Activated CD4-positive, alpha-beta T cell treated with anti-CD3 and anti-CD28 coated beads for 36 hours (primary cell): ENCODE results near the gene ELOA. TPM values are rescaled to one million over a fixed set of nuclear protein-coding genes. Genes with fewer than 3 reads are reported as not detected.
"Not testable (repeated sequence)": the region's sequence is repeated elsewhere in the genome, so short reads cannot be mapped to it uniquely, and the experiment has no call there.

ENCODE experiments used
- ATAC-seq: fragments of 200-7000 bp; cut with Tn5 transposase; one replicate; pipeline ENCODE4 v1.10.0; 2021; ENCODE audit warnings: mild to moderate bottlenecking, moderate library complexity
- CTCF ChIA-PET: fragments of 350-600 bp; sonication (Branson Sonifier 250); formaldehyde crosslinking; loops from one replicate; lab custom pipeline; 2021; ENCODE audit warnings: antibody characterized with exemption; lab: Charles Lee
- POLR2A ChIA-PET: fragments of 350-600 bp; sonication (Branson Sonifier 250); formaldehyde crosslinking; loops from one replicate; lab custom pipeline; 2021; ENCODE audit warnings: antibody characterized with exemption, inconsistent platforms; lab: Charles Lee
- DNase-seq: peaks from one replicate; pipeline ENCODE4 v3.0.0-alpha.2; 2020
- H3K27ac Mint-ChIP-seq: one replicate; pipeline ENCODE4 v1.8.0; 2021; ENCODE audit warnings: mixed read lengths
- H3K27me3 Mint-ChIP-seq: one replicate; pipeline ENCODE4 v1.8.0; 2021; ENCODE audit warnings: mixed read lengths
- H3K36me3 Mint-ChIP-seq: one replicate; pipeline ENCODE4 v1.8.0; 2021; ENCODE audit warnings: low read depth, mixed read lengths
- H3K4me1 Mint-ChIP-seq: one replicate; pipeline ENCODE4 v1.8.0; 2021; ENCODE audit warnings: mixed read lengths
- H3K4me3 Mint-ChIP-seq: one replicate; pipeline ENCODE4 v1.8.0; 2021; ENCODE audit warnings: mild to moderate bottlenecking, moderate library complexity, mixed read lengths
- H3K9me3 Mint-ChIP-seq: one replicate; pipeline ENCODE4 v1.8.0; 2021; ENCODE audit warnings: low read depth, mixed read lengths
- intact Hi-C, 2 experiments: fragments of 100-400 bp; cut with DNase I in 1 of 2; cut with micrococcal nuclease in 1 of 2; formaldehyde crosslinking; loops; one replicate each; pipeline versions ENCODE4 v1.14.2 to v1.15.1; 2022 to 2024; cut with DNase I, micrococcal nuclease
- total RNA-seq, 2 experiments: library from RNA; stranded (reverse); gene quantifications; one replicate each; pipeline ENCODE4 v1.2.3, GENCODE V29; 2021

The ELOA gene
- total RNA-seq, 2 experiments from 2014 or later = 34.5 to 38.6 TPM

GRCh38 chr1:23800400-23801337 is 57.4 kb downstream of the ELOA start, which contains the start of gene GALE:
Gene GALE (minus strand): TSS chr1:23800754. CDS start chr1:23799007, 1,747 bp downstream.
- H3K4me3 Mint-ChIP-seq = peak within 1 kb of the TSS; percentile 86
- no peaks in the 10 kb centered on the region for H3K9me3 Mint-ChIP-seq
- ChIA-PET POLR2A (interaction anchor here (0.7 to 2.1 kb wide), 5 partner anchors 9 to 267 kb away, joined by 3 to 6 read pairs (median 4); partner anchors contain the start of genes HMGCL, LYPLA2 and PITHD1), CTCF (interaction anchor here (0.8 to 5.3 kb wide), 9 partner anchors 9 to 944 kb away, joined by 3 to 22 read pairs (median 4); partner anchors contain the start of genes CLIC4, HMGCL and PITHD1)
- peak within 1 kb of the TSS; percentile 84 for H3K27ac Mint-ChIP-seq
- ATAC-seq = peak; percentile 84
- intact Hi-C loops = loop anchor here (1.0 to 10.0 kb wide), 14 partner anchors 9 to 843 kb away; partner anchors contain the start of genes HMGCL (in 2 of the 2), LYPLA2 (in 2 of the 2), PNRC2 (in 2 of the 2) and ELOA (in 1 of the 2)
- H3K27me3 Mint-ChIP-seq = no peaks in the 10 kb centered on the region
- DNase-seq = peak; percentile 99
- H3K4me1 Mint-ChIP-seq = peaks cover 13% of the 10 kb centered on the region
- peaks cover 16% of the 10 kb centered on the region for H3K36me3 Mint-ChIP-seq

GRCh38 chr1:23801338-23801748 is 58.1 kb downstream of the ELOA start:
- Mint-ChIP-seq H3K4me3 (peak overlapping the region; percentile 86), H3K27me3 (no peaks in the 10 kb centered on the region), H3K4me1 (peaks cover 13% of the 10 kb centered on the region), H3K36me3 (peaks cover 16% of the 10 kb centered on the region), H3K9me3 (no peaks in the 10 kb centered on the region), H3K27ac (peak overlapping the region; percentile 63)
- ChIA-PET CTCF (interaction anchor here (0.8 to 5.3 kb wide), 9 partner anchors 9 to 944 kb away, joined by 3 to 22 read pairs (median 4); partner anchors contain the start of genes CLIC4, HMGCL and PITHD1), POLR2A (interaction anchor here (0.6 to 2.1 kb wide), 3 partner anchors 10 to 266 kb away, joined by 3 to 4 read pairs (median 3); no protein-coding TSS in a partner anchor)
- DNase-seq (no peak), ATAC-seq (no peak)
- intact Hi-C loops = loop anchor here in 1 of 2 experiments (10.0 kb wide), 1 partner anchor 153 kb away; the partner anchor contains the start of gene PNRC2

- ChIA-PET POLR2A (interaction anchor here (0.6 to 2.1 kb wide), 2 partner anchors 9 to 102 kb away, joined by 3 to 4 read pairs; no protein-coding TSS in a partner anchor), CTCF (interaction anchor here (0.7 to 5.3 kb wide), 8 partner anchors 8 to 943 kb away, joined by 3 to 22 read pairs (median 4); partner anchors contain the start of genes CLIC4, HMGCL and PITHD1)
- H3K4me1 Mint-ChIP-seq = peaks cover 13% of the 10 kb centered on the region
- H3K36me3 Mint-ChIP-seq = peaks cover 12% of the 10 kb centered on the region
- no peak overlapping the region for H3K27ac Mint-ChIP-seq
- no peaks in the 10 kb centered on the region for H3K9me3 Mint-ChIP-seq
- H3K27me3 Mint-ChIP-seq = no peaks in the 10 kb centered on the region
- no peak for ATAC-seq
- no peak for DNase-seq
- peak overlapping the region; percentile 86 for H3K4me3 Mint-ChIP-seq
- intact Hi-C loops = loop anchor here in 1 of 2 experiments (10.0 kb wide), 1 partner anchor 153 kb away; the partner anchor contains the start of gene PNRC2
Measured at GRCh38 chr1:23801876-23802275, 58.6 kb downstream of the ELOA start.

- ChIA-PET CTCF (interaction anchor here (0.8 to 5.3 kb wide), 3 partner anchors 7 to 32 kb away, joined by 3 to 22 read pairs (median 5); no protein-coding TSS in a partner anchor), POLR2A (interaction anchor here (0.7 kb wide), 1 partner anchor 14 kb away, joined by 3 read pairs; no protein-coding TSS in a partner anchor)
- H3K27ac Mint-ChIP-seq, DNase-seq, H3K9me3 Mint-ChIP-seq, ATAC-seq, H3K27me3 Mint-ChIP-seq, H3K4me3 Mint-ChIP-seq: not testable (repeated sequence)
- intact Hi-C loops = loop anchor here in 1 of 2 experiments (10.0 kb wide), 1 partner anchor 152 kb away; the partner anchor contains the start of gene PNRC2
- Mint-ChIP-seq H3K4me1 (peaks cover 13% of the 10 kb centered on the region), H3K36me3 (peaks cover 10% of the 10 kb centered on the region)
Measured at GRCh38 chr1:23802809-23803342, 59.6 kb downstream of the ELOA start.

GRCh38 chr1:23803674-23804073 is 60.4 kb downstream of the ELOA start:
- DNase-seq (no peak), ATAC-seq (no peak)
- Mint-ChIP-seq H3K27ac (no peak overlapping the region), H3K4me3 (no peak overlapping the region), H3K9me3 (no peaks in the 10 kb centered on the region), H3K36me3 (peaks cover 5% of the 10 kb centered on the region), H3K4me1 (peaks cover 13% of the 10 kb centered on the region), H3K27me3 (no peaks in the 10 kb centered on the region)
- intact Hi-C loops = loop anchor here in 1 of 2 experiments (10.0 kb wide), 1 partner anchor 151 kb away; the partner anchor contains the start of gene PNRC2
- ChIA-PET POLR2A (no interaction called here), CTCF (interaction anchor here (0.8 kb wide), 1 partner anchor 33 kb away, joined by 3 read pairs; no protein-coding TSS in a partner anchor)

- CTCF ChIA-PET = interaction anchor here (0.6 kb wide), 1 partner anchor 51 kb away, joined by 4 read pairs; no protein-coding TSS in a partner anchor
- peaks cover 3% of the 10 kb centered on the region for H3K36me3 Mint-ChIP-seq
- POLR2A ChIA-PET = no interaction called here
- H3K4me3 Mint-ChIP-seq = no peak overlapping the region
- H3K27ac Mint-ChIP-seq = no peak overlapping the region
- ATAC-seq (no peak), DNase-seq (no peak)
- H3K27me3 Mint-ChIP-seq = no peaks in the 10 kb centered on the region
- intact Hi-C loops = loop anchor here in 1 of 2 experiments (10.0 kb wide), 1 partner anchor 150 kb away; the partner anchor contains the start of gene PNRC2
- no peaks in the 10 kb centered on the region for H3K9me3 Mint-ChIP-seq
- H3K4me1 Mint-ChIP-seq = peaks cover 7% of the 10 kb centered on the region
Measured at GRCh38 chr1:23804183-23804835, 61.0 kb downstream of the ELOA start.

GRCh38 chr1:23805025-23805424 is 61.8 kb downstream of the ELOA start:
- DNase-seq (no peak), ATAC-seq (no peak)
- Mint-ChIP-seq H3K36me3 (no peaks in the 10 kb centered on the region), H3K4me1 (peaks cover 7% of the 10 kb centered on the region), H3K4me3 (no peak overlapping the region), H3K27ac (no peak overlapping the region), H3K9me3 (no peaks in the 10 kb centered on the region), H3K27me3 (no peaks in the 10 kb centered on the region)
- POLR2A ChIA-PET = no interaction called here
- intact Hi-C loops = loop anchor here in 1 of 2 experiments (10.0 kb wide), 1 partner anchor 150 kb away; the partner anchor contains the start of gene PNRC2
- CTCF ChIA-PET = no interaction called here

- no peaks in the 10 kb centered on the region for H3K9me3 Mint-ChIP-seq
- DNase-seq (no peak), ATAC-seq (no peak)
- no peak overlapping the region for H3K4me3 Mint-ChIP-seq
- ChIA-PET POLR2A (no interaction called here), CTCF (interaction anchor here (1.1 to 2.4 kb wide), 7 partner anchors 10 to 110 kb away, joined by 3 to 12 read pairs (median 5); no protein-coding TSS in a partner anchor)
- no peaks in the 10 kb centered on the region for H3K36me3 Mint-ChIP-seq
- H3K27me3 Mint-ChIP-seq = no peaks in the 10 kb centered on the region
- intact Hi-C loops = loop anchor here in 1 of 2 experiments (10.0 kb wide), 1 partner anchor 149 kb away; the partner anchor contains the start of gene PNRC2
- H3K27ac Mint-ChIP-seq = no peak overlapping the region
- H3K4me1 Mint-ChIP-seq = peaks cover 14% of the 10 kb centered on the region
Measured at GRCh38 chr1:23806280-23806679, 63.0 kb downstream of the ELOA start.

GRCh38 chr1:23807453-23807852 is 64.2 kb downstream of the ELOA start:
- H3K27me3 Mint-ChIP-seq = no peaks in the 10 kb centered on the region
- intact Hi-C loops = loop anchor here in 1 of 2 experiments (10.0 kb wide), 1 partner anchor 147 kb away; the partner anchor contains the start of gene PNRC2
- ChIA-PET POLR2A (interaction anchor here (1.2 kb wide), 1 partner anchor 115 kb away, joined by 4 read pairs; the partner anchor contains the start of gene RPL11), CTCF (interaction anchor here (0.6 to 2.4 kb wide), 11 partner anchors 8 to 693 kb away, joined by 3 to 12 read pairs (median 5); no protein-coding TSS in a partner anchor)
- no peaks in the 10 kb centered on the region for H3K9me3 Mint-ChIP-seq
- peaks cover 2% of the 10 kb centered on the region for H3K36me3 Mint-ChIP-seq
- H3K4me1 Mint-ChIP-seq = peaks cover 13% of the 10 kb centered on the region
- no peak for DNase-seq
- no peak overlapping the region for H3K27ac Mint-ChIP-seq
- no peak overlapping the region for H3K4me3 Mint-ChIP-seq
- ATAC-seq = no peak
